PFSK-1 (cell line): Measurements from ENCODE around the gene GREB1.

Experiments used
- SIN3A ChIP-seq: IDR thresholded peaks from 2 replicates; pipeline ENCODE4 v1.6.1; 2012; ENCODE audit warnings: mild to moderate bottlenecking, low read length, moderate library complexity, borderline replicate concordance; ENCODE audit not compliant: insufficient read depth
- TF ChIP-seq, protein P1 (sequence below), 2 experiments: IDR thresholded peaks; 2 replicates each; pipeline versions ENCODE4 v1.6.1 to v1.8.0; 2011 to 2012; ENCODE audit warnings: low read depth in 2 of 2, low read length in 2 of 2, control low read depth in 1 of 2, inconsistent platforms in 1 of 2, mild to moderate bottlenecking in 1 of 2, moderate library complexity in 1 of 2; ENCODE audit not compliant: insufficient read depth in 1 of 2

DNA sequence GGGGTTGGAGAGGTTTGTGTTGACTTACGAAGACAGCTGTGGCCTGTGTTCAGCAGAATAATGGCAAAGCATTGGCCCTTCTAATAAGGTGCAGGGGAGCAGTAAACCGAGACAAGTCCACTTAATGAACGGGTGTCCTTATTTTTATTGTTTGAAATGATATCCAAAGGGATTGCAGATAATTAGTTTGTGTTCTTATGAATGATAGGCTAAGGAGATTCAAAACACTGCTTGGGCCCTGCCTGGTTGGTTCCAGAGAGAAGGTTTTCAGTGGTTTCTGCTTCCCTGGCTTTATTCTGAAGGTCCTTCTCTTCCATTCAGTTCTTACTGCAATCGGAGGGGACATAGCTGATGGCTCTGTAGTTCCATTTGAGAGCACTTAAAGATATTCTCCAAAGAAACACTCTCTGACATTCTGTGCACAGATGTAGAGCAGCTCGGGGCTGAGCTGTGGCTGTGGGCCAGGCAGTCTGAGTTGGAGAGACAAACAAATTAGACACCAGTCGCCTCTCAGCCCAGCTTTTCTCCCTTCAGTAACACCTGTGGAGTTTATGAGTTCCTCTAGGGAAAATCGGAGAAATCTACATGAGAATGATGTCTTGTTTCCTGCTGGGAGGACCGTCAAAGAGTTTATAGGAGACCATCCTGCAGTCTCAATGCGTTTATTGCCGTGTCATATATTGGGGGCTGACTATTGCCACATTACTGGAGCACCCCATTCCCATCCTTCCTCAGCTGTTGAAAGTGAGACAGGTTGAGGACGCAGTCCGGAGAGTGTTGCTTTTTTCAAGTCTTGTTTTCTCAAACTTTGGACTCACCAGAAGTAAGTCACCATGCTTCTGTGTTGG is 6.5 kb downstream of the GREB1 start:
- TF ChIP-seq SIN3A, result no peak
- TF ChIP-seq, protein P1, sequence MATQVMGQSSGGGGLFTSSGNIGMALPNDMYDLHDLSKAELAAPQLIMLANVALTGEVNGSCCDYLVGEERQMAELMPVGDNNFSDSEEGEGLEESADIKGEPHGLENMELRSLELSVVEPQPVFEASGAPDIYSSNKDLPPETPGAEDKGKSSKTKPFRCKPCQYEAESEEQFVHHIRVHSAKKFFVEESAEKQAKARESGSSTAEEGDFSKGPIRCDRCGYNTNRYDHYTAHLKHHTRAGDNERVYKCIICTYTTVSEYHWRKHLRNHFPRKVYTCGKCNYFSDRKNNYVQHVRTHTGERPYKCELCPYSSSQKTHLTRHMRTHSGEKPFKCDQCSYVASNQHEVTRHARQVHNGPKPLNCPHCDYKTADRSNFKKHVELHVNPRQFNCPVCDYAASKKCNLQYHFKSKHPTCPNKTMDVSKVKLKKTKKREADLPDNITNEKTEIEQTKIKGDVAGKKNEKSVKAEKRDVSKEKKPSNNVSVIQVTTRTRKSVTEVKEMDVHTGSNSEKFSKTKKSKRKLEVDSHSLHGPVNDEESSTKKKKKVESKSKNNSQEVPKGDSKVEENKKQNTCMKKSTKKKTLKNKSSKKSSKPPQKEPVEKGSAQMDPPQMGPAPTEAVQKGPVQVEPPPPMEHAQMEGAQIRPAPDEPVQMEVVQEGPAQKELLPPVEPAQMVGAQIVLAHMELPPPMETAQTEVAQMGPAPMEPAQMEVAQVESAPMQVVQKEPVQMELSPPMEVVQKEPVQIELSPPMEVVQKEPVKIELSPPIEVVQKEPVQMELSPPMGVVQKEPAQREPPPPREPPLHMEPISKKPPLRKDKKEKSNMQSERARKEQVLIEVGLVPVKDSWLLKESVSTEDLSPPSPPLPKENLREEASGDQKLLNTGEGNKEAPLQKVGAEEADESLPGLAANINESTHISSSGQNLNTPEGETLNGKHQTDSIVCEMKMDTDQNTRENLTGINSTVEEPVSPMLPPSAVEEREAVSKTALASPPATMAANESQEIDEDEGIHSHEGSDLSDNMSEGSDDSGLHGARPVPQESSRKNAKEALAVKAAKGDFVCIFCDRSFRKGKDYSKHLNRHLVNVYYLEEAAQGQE (IDR thresholded peaks at IDR 0.05; ENCODE audit: insufficient read depth in 1 of 2, low read depth in 2 of 2, low read length in 2 of 2), result no peak
